ENCODE results near the gene KIF18B. TPM values are rescaled to one million over a fixed set of nuclear protein-coding genes. Genes with fewer than 3 reads are reported as not detected.

KIF18B gene
- total RNA-seq, 1 experiment from 2014 or later = 21.2 TPM

GRCh38 chr17:44971776-44972483 is 24.4 kb upstream of the KIF18B start:
- DNase-seq (ENCODE audit: low read depth) = no peak
- in situ Hi-C loops (cut with HindIII; ENCODE audit: low pct_unique_long_range_greater_than_20kb, low sequenced_read_pairs) = no loop called here

GRCh38 chr17:44970136-44970741 is 22.7 kb upstream of the KIF18B start:
- in situ Hi-C loops (cut with HindIII; ENCODE audit: low pct_unique_long_range_greater_than_20kb, low sequenced_read_pairs) = no loop called here

GRCh38 chr17:44969144-44969780 is 21.7 kb upstream of the KIF18B start:
- in situ Hi-C loops (cut with HindIII; ENCODE audit: low pct_unique_long_range_greater_than_20kb, low sequenced_read_pairs) = no loop called here
- DNase-seq (ENCODE audit: low read depth) = no peak

More at GRCh38 chr17:44970136-44970741, 22.7 kb upstream of the KIF18B start:
- DNase-seq (ENCODE audit: low read depth) = peak; percentile 65

GRCh38 chr17:44968225-44969143 is 20.9 kb upstream of the KIF18B start, which contains the start of gene C1QL1:
TSS of gene C1QL1 (minus strand) at chr17:44968303. CDS start at chr17:44968048, 255 bp downstream.
- DNase-seq (ENCODE audit: low read depth) = peak; percentile 80

GRCh38 chr17:44967907-44968224 is 20.3 kb upstream of the KIF18B start:
- DNase-seq (ENCODE audit: low read depth) = no peak
- in situ Hi-C loops (cut with HindIII; ENCODE audit: low pct_unique_long_range_greater_than_20kb, low sequenced_read_pairs) = no loop called here

More at GRCh38 chr17:44968225-44969143, 20.9 kb upstream of the KIF18B start, which contains the start of gene C1QL1:
- in situ Hi-C loops (cut with HindIII; ENCODE audit: low pct_unique_long_range_greater_than_20kb, low sequenced_read_pairs) = no loop called here

GRCh38 chr17:44967026-44967906 is 19.7 kb upstream of the KIF18B start:
- in situ Hi-C loops (cut with HindIII; ENCODE audit: low pct_unique_long_range_greater_than_20kb, low sequenced_read_pairs) = no loop called here
- DNase-seq (ENCODE audit: low read depth) = no peak

GRCh38 chr17:44966348-44967025 is 18.9 kb upstream of the KIF18B start:
- in situ Hi-C loops (cut with HindIII; ENCODE audit: low pct_unique_long_range_greater_than_20kb, low sequenced_read_pairs) = no loop called here
- no peak for DNase-seq (ENCODE audit: low read depth)

GRCh38 chr17:44965481-44966234 is 18.1 kb upstream of the KIF18B start:
- in situ Hi-C loops (cut with HindIII; ENCODE audit: low pct_unique_long_range_greater_than_20kb, low sequenced_read_pairs) = no loop called here
- DNase-seq (ENCODE audit: low read depth) = no peak

GRCh38 chr17:44961921-44962350 is 14.4 kb upstream of the KIF18B start:
- DNase-seq (ENCODE audit: low read depth) = no peak
- in situ Hi-C loops (cut with HindIII; ENCODE audit: low pct_unique_long_range_greater_than_20kb, low sequenced_read_pairs) = no loop called here

GRCh38 chr17:44960691-44961090 is 13.1 kb upstream of the KIF18B start:
- in situ Hi-C loops (cut with HindIII; ENCODE audit: low pct_unique_long_range_greater_than_20kb, low sequenced_read_pairs) = no loop called here
- peak; percentile 32 for DNase-seq (ENCODE audit: low read depth)

- in situ Hi-C loops (cut with HindIII; ENCODE audit: low pct_unique_long_range_greater_than_20kb, low sequenced_read_pairs) = no loop called here
- DNase-seq (ENCODE audit: low read depth) = no peak
Measured at GRCh38 chr17:44959821-44960531, 12.4 kb upstream of the KIF18B start.

GRCh38 chr17:44956998-44957981 is 9.7 kb upstream of the KIF18B start:
- in situ Hi-C loops (cut with HindIII; ENCODE audit: low pct_unique_long_range_greater_than_20kb, low sequenced_read_pairs) = no loop called here
- DNase-seq (ENCODE audit: low read depth) = no peak

GRCh38 chr17:44955674-44956425 is 8.3 kb upstream of the KIF18B start:
- no peak for DNase-seq (ENCODE audit: low read depth)
- in situ Hi-C loops (cut with HindIII; ENCODE audit: low pct_unique_long_range_greater_than_20kb, low sequenced_read_pairs) = no loop called here

GRCh38 chr17:44952946-44953475 is 5.4 kb upstream of the KIF18B start:
- in situ Hi-C loops (cut with HindIII; ENCODE audit: low pct_unique_long_range_greater_than_20kb, low sequenced_read_pairs) = no loop called here
- DNase-seq (ENCODE audit: low read depth) = no peak

All from Caki2 (cell line).